ENCODE results near the gene NKIRAS1.
"Not testable (repeated sequence)": the region's sequence is repeated elsewhere in the genome, so short reads cannot be mapped to it uniquely, and the experiment has no call there.

The NKIRAS1 gene

DNA sequence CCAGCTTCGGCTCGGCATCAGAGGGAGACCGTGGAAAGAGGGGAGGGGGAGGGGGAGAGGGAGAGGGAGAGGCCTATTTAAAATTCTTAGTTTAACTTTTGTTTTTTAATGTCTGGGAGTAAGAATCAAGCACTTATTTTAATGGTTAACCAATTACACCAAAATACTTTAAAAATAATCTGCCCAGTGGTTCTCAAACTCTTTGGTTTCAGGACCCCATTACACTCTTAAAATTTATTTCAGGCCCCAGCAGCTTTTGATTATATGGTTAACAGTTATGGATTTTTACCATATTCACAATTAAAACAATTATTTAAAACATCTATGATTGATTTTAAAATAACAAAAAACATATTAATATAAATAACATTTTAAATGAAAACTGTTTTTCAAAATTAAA lies 44.5 kb downstream of the NKIRAS1 start (continued):
- TF ChIP-seq CTCF (tag by site-specific recombination; IDR thresholded peaks at IDR 0.05) (no peak), ZBTB26 (tag by site-specific recombination; optimal IDR thresholded peaks at IDR 0.05) (no peak), ZNF610 (tag by site-specific recombination; IDR thresholded peaks at IDR 0.05; ENCODE audit: borderline replicate concordance) (no peak)

- H3K4me1 ChIP-seq (ENCODE audit: control insufficient read depth, insufficient read depth, low read length); H3K36me3 ChIP-seq (ENCODE audit: control insufficient read depth in 2 of 2, insufficient read depth in 1 of 2, low read length in 2 of 2); CTCF ChIA-PET; POLR2A ChIA-PET; H3K9me3 ChIP-seq (ENCODE audit: control insufficient read depth, insufficient read depth, low read depth, low read length); H3K4me3 ChIP-seq (ENCODE audit: low read depth, low read length); H3K27ac ChIP-seq (ENCODE audit: extremely low read depth, low read depth, low read length): not testable (repeated sequence)
These were observed 45.4 kb downstream of the NKIRAS1 start for GRCh38 chr3:23871361-23871760.

DNA sequence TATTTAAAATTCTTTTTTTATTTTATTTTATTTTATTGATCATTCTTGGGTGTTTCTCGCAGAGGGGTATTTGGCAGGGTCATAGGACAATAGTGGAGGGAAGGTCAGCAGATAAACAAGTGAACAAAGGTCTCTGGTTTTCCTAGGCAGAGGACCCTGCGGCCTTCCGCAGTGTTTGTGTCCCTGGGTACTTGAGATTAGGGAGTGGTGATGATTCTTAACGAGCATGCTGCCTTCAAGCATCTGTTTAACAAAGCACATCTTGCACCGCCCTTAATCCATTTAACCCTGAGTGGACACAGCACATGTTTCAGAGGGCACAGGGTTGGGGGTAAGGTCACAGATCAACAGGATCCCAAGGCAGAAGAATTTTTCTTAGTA lies 46.1 kb downstream of the NKIRAS1 start:
- H3K4me1 ChIP-seq (ENCODE audit: control insufficient read depth, insufficient read depth, low read length); H3K4me3 ChIP-seq (ENCODE audit: low read depth, low read length); H3K9me3 ChIP-seq (ENCODE audit: control insufficient read depth, insufficient read depth, low read depth, low read length); POLR2A ChIA-PET; H3K36me3 ChIP-seq (ENCODE audit: control insufficient read depth in 2 of 2, insufficient read depth in 1 of 2, low read length in 2 of 2); CTCF ChIA-PET; H3K27ac ChIP-seq (ENCODE audit: extremely low read depth, low read depth, low read length): not testable (repeated sequence)

GRCh38 chr3:23869977-23870662 lies 46.7 kb downstream of the NKIRAS1 start:
- POLR2A ChIA-PET = no interaction called here
- no peak overlapping the region for H3K27ac ChIP-seq (ENCODE audit: extremely low read depth, low read depth, low read length)
- CTCF ChIA-PET = interaction anchor here (0.6 kb wide), 1 partner anchor 30 kb away, joined by 3 read pairs; no protein-coding TSS in a partner anchor
- H3K9me3 ChIP-seq (ENCODE audit: control insufficient read depth, insufficient read depth, low read depth, low read length) = no peaks in the 10 kb centered on the region
- TF ChIP-seq, protein P1, sequence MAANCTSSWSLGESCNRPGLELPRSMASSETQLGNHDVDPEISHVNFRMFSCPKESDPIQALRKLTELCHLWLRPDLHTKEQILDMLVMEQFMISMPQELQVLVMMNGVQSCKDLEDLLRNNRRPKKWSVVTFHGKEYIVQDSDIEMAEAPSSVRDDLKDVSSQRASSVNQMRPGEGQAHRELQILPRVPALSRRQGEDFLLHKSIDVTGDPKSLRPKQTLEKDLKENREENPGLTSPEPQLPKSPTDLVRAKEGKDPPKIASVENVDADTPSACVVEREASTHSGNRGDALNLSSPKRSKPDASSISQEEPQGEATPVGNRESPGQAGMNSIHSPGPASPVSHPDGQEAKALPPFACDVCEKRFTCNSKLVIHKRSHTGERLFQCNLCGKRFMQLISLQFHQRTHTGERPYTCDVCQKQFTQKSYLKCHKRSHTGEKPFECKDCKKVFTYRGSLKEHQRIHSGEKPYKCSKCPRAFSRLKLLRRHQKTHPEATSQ (tag by site-specific recombination; IDR thresholded peaks at IDR 0.05) = no peak
- TF ChIP-seq, protein P2, sequence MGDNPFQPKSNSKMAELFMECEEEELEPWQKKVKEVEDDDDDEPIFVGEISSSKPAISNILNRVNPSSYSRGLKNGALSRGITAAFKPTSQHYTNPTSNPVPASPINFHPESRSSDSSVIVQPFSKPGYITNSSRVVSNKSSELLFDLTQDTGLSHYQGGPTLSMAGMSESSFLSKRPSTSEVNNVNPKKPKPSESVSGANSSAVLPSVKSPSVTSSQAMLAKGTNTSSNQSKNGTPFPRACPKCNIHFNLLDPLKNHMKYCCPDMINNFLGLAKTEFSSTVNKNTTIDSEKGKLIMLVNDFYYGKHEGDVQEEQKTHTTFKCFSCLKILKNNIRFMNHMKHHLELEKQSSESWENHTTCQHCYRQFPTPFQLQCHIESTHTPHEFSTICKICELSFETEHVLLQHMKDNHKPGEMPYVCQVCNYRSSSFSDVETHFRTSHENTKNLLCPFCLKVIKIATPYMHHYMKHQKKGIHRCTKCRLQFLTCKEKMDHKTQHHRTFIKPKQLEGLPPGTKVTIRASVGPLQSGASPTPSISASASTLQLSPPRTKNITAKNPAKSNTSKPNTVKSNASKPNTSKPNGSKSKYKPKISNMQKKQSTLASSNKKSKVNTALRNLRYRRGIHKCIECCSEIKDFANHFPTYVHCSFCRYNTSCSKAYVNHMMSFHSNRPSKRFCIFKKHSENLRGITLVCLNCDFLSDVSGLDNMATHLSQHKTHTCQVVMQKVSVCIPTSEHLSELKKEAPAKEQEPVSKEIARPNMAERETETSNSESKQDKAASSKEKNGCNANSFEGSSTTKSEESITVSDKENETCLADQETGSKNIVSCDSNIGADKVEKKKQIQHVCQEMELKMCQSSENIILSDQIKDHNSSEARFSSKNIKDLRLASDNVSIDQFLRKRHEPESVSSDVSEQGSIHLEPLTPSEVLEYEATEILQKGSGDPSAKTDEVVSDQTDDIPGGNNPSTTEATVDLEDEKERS (tag by site-specific recombination; IDR thresholded peaks at IDR 0.05) = no peak
- no peak for TF ChIP-seq ZNF175 (tag by site-specific recombination; IDR thresholded peaks at IDR 0.05)
- no peak for TF ChIP-seq ZNF423 (tag by site-specific recombination; IDR thresholded peaks at IDR 0.05)
- no peak for TF ChIP-seq ZNF48 (tag by site-specific recombination; IDR thresholded peaks at IDR 0.05)
- TF ChIP-seq ZNF561 (tag by site-specific recombination; IDR thresholded peaks at IDR 0.05; ENCODE audit: borderline replicate concordance) = no peak
- no peak for TF ChIP-seq ZNF548 (tag by site-specific recombination; IDR thresholded peaks at IDR 0.05)
- H3K36me3 ChIP-seq (ENCODE audit: control insufficient read depth in 2 of 2, insufficient read depth in 1 of 2, low read length in 2 of 2) = no peaks in the 10 kb centered on the region
- no peak overlapping the region for H3K4me3 ChIP-seq (ENCODE audit: low read depth, low read length)
- H3K4me1 ChIP-seq (ENCODE audit: control insufficient read depth, insufficient read depth, low read length) = no peaks in the 10 kb centered on the region; the same call in none of the 2 replicates
